ENCODE results near the gene CCT7. TPM values are rescaled to one million over a fixed set of nuclear protein-coding genes. Genes with fewer than 3 reads are reported as not detected.

Gene CCT7
- total and polyA plus RNA-seq, 2 donors (not counting 3 experiments of a cell fraction or from before 2014, with no cell fraction given) = 343 to 362 TPM

- dilution Hi-C loops (cut with MboI; ENCODE audit: extremely low pct_ligation_motif_present, low sequenced_read_pairs) = no loop called here
- TF ChIP-seq MAX (IDR thresholded peaks at IDR 0.05; ENCODE audit: insufficient read depth, insufficient read length) (no peak), EZH2 (IDR thresholded peaks at IDR 0.05; ENCODE audit: borderline replicate concordance, low read depth, low read length, severe bottlenecking) (no peak), FOS (IDR thresholded peaks at IDR 0.05; ENCODE audit: borderline replicate concordance, insufficient read depth, low read length) (no peak), JUN (IDR thresholded peaks at IDR 0.05; ENCODE audit: borderline replicate concordance, insufficient read depth, insufficient read length, low read depth) (no peak), MYC (IDR thresholded peaks at IDR 0.05; ENCODE audit: low read depth, low read length) (no peak), GATA2 (IDR thresholded peaks at IDR 0.05; ENCODE audit: insufficient read depth, insufficient read length, low read depth, low read length) (no peak), POLR2A (IDR thresholded peaks at IDR 0.05; ENCODE audit: low read depth, low read length) (no peak), POLR2AphosphoS5 (IDR thresholded peaks at IDR 0.05; ENCODE audit: insufficient read depth, low read depth, low read length) (no peak), CTCF (IDR thresholded peaks at IDR 0.05; ENCODE audit: extremely low read depth in 1 of 2, insufficient read depth in 1 of 2, low read depth in 1 of 2, low read length in 2 of 2) (no peak)
- H3K27me3 ChIP-seq (ENCODE audit: control insufficient read depth in 2 of 2, insufficient read depth in 2 of 2, low read length in 2 of 2) = peaks cover 30 to 34% of the 10 kb centered on the region in 2 experiments
- FAIRE-seq (no peak), DNase-seq (ENCODE audit: low read depth, low spot score) (no peak)
- H2AFZ ChIP-seq (ENCODE audit: low read depth, low read length) = no peak overlapping the region
- H4K20me1 ChIP-seq (replicated peaks; ENCODE audit: control insufficient read depth, extremely low read depth, insufficient read depth, low read length) = no peaks in the 10 kb centered on the region
- H3K4me3 ChIP-seq (replicated peaks in 1 of 3; ENCODE audit: insufficient read depth in 1 of 3, low read depth in 1 of 3, low read length in 3 of 3) = no peak overlapping the region
- no peaks in the 10 kb centered on the region for H3K36me3 ChIP-seq (ENCODE audit: control insufficient read depth in 2 of 2, extremely low read depth in 1 of 2, insufficient read depth in 2 of 2, low read length in 2 of 2)
- intact Hi-C loops (cut with micrococcal nuclease) = no loop called here
- no peak overlapping the region for H3K27ac ChIP-seq (ENCODE audit: insufficient read depth, low read depth, low read length)
- H3K9ac ChIP-seq (replicated peaks; ENCODE audit: extremely low read depth, insufficient read depth, low read length) = no peak overlapping the region
- POLR2A ChIA-PET = no interaction called here
- no peaks in the 10 kb centered on the region for H3K4me1 ChIP-seq (ENCODE audit: control insufficient read depth, extremely low read depth, insufficient read depth, low read length)
- no peaks in the 10 kb centered on the region for H3K9me1 ChIP-seq (replicated peaks; ENCODE audit: control insufficient read depth, extremely low read depth, insufficient read depth, low read length)
- H3K79me2 ChIP-seq (ENCODE audit: control insufficient read depth, insufficient read depth, low read length) = no peaks in the 10 kb centered on the region
- CTCF ChIA-PET = no interaction called here
- no peak overlapping the region for H3K4me2 ChIP-seq (ENCODE audit: insufficient read depth, low read length)
- no peaks in the 10 kb centered on the region for H3K9me3 ChIP-seq (replicated peaks; ENCODE audit: control insufficient read depth, insufficient read depth, low read length)
- BruUV-seq (replicated peaks) = no TSS peak
These were observed 31.4 kb downstream of the CCT7 start for GRCh38 chr2:73265298-73266060.

All from endothelial cell of umbilical vein (primary cell).